GM23248 (cell line): ENCODE data around the gene GCKR. TPM values are rescaled to one million over a fixed set of nuclear protein-coding genes. Genes with fewer than 3 reads are reported as not detected.
A peak's percentile ranks its signal among the peaks of the same experiment; 100 is the strongest.

Source experiments
- DNase-seq: peaks from one replicate; pipeline ENCODE4 v3.0.0-alpha.2; 2015
- H2AFZ ChIP-seq: fragments of 200-600 bp; sonication (generic); 2 replicates; pipeline ENCODE4 v1.6.1; 2016; ENCODE audit warnings: antibody characterized with exemption
- H3F3A ChIP-seq: fragments of 200-600 bp; sonication (generic); 2 replicates; pipeline ENCODE4 v1.6.1; 2016; ENCODE audit warnings: mild to moderate bottlenecking, antibody characterized with exemption, mixed run types; ENCODE audit not compliant: insufficient read depth
- H3K27ac ChIP-seq: fragments of 200-600 bp; sonication (generic); 2 replicates; pipeline ENCODE4 v1.5.1; 2016; ENCODE audit warnings: mild to moderate bottlenecking
- H3K27me3 ChIP-seq: fragments of 200-600 bp; sonication (generic); replicated peaks from 2 replicates; pipeline ENCODE4 v1.6.1; 2016; ENCODE audit warnings: mild to moderate bottlenecking; ENCODE audit not compliant: insufficient read depth
- H3K36me3 ChIP-seq: fragments of 200-600 bp; sonication (generic); 2 replicates; pipeline ENCODE4 v1.6.1; 2016; ENCODE audit warnings: low read depth, mild to moderate bottlenecking
- H3K4me1 ChIP-seq: fragments of 200-600 bp; sonication (generic); 2 replicates; pipeline ENCODE4 v1.6.1; 2016; ENCODE audit warnings: mild to moderate bottlenecking; ENCODE audit not compliant: insufficient read depth
- H3K4me2 ChIP-seq: fragments of 200-600 bp; sonication (generic); one replicate; pipeline ENCODE4 v1.6.1; 2016; ENCODE audit warnings: mild to moderate bottlenecking; ENCODE audit not compliant: unreplicated experiment
- H3K4me3 ChIP-seq: fragments of 200-600 bp; sonication (generic); 2 replicates; pipeline ENCODE4 v1.5.1; 2016; ENCODE audit warnings: mild to moderate bottlenecking
- H3K79me2 ChIP-seq: fragments of 200-600 bp; sonication (generic); 2 replicates; pipeline ENCODE4 v1.6.1; 2016; ENCODE audit warnings: mild to moderate bottlenecking; ENCODE audit not compliant: insufficient read depth
- H3K9ac ChIP-seq: fragments of 200-600 bp; sonication (generic); 2 replicates; pipeline ENCODE4 v1.6.1; 2016; ENCODE audit warnings: mild to moderate bottlenecking
- H3K9me2 ChIP-seq: fragments of 200-600 bp; sonication (generic); 2 replicates; pipeline ENCODE4 v1.6.1; 2016; ENCODE audit warnings: mixed run types, mild to moderate bottlenecking, moderate library complexity; ENCODE audit not compliant: insufficient read depth
- H3K9me3 ChIP-seq: fragments of 200-600 bp; sonication (generic); one replicate; pipeline ENCODE4 v1.6.1; 2017; ENCODE audit warnings: low read depth
- H4K20me1 ChIP-seq: fragments of 200-600 bp; sonication (generic); 2 replicates; pipeline ENCODE4 v1.6.0; 2016; ENCODE audit not compliant: insufficient read depth
- EZH2 ChIP-seq: fragments of 200-600 bp; sonication (generic); IDR thresholded peaks from 2 replicates; pipeline ENCODE4 v1.6.1; 2018; ENCODE audit warnings: antibody characterized with exemption, mild to moderate bottlenecking; ENCODE audit not compliant: insufficient read depth, poor library complexity, severe bottlenecking
- EZH2phosphoT487 ChIP-seq: fragments of 200-600 bp; sonication (generic); IDR thresholded peaks from 2 replicates; pipeline ENCODE4 v1.6.1; 2018; ENCODE audit warnings: antibody characterized with exemption, moderate library complexity, mild to moderate bottlenecking, low read depth; ENCODE audit not compliant: insufficient read depth
- WGBS, 2 experiments: methylation state at CpG; one replicate each; pipeline ENCODE4 v1.1.6; 2015 to 2017; ENCODE audit warnings: low lambda C conversion rate in 2 of 2, low coverage in 1 of 2; ENCODE audit errors: missing lambda C conversion rate in 2 of 2; 5-methylcytosine and 5-hydroxymethylcytosine counted together
- in situ Hi-C: fragments of 300-500 bp; cut with MboI; formaldehyde crosslinking; loops from 2 replicates; pipeline ENCODE4 v1.15.0; 2020
- polyA plus RNA-seq: library from polyadenylated mRNA; unstranded; fragments of >200 nt; fragmentation: Nextera tagmentation; extraction: Ambion mirVana; gene quantifications from 2 replicates; pipeline ENCODE4 v1.2.1, GENCODE V29; 2016
- small RNA-seq: library from RNA; depleted of rRNA; stranded (forward); fragments of <200 nt; gene quantifications from one replicate; pipeline ENCODE3, GENCODE V24; 2014; ENCODE audit warnings: low read depth, low replicate concordance
- total RNA-seq: library from RNA; depleted of rRNA; stranded (reverse); fragments of >200 nt; shearing (Covaris generic); gene quantifications from 2 replicates; pipeline ENCODE4 v1.2.3, GENCODE V29; 2014; rRNA removed

GCKR gene
- total and polyA plus RNA-seq, 2 experiments from 2014 or later, result 0.11 to 0.59 TPM

GRCh38 chr2:27569398-27569797 lies 72.8 kb downstream of the GCKR start:
- H3K4me3 ChIP-seq, result no peak overlapping the region
- H4K20me1 ChIP-seq, result no peaks in the 10 kb centered on the region
- H3K36me3 ChIP-seq, result no peaks in the 10 kb centered on the region
- H2AFZ ChIP-seq, result no peak overlapping the region
- H3K79me2 ChIP-seq, result no peaks in the 10 kb centered on the region
- H3K27me3 ChIP-seq, result 0 out of 2 replicates have a peak, but pooled peaks cover 6% of the 10 kb centered on the region
- H3K9ac ChIP-seq, result no peak overlapping the region
- no peaks in the 10 kb centered on the region for H3K9me2 ChIP-seq
- H3K27ac ChIP-seq, result no peak overlapping the region
- H3K4me2 ChIP-seq, result no peak overlapping the region
- DNase-seq, result peak; percentile 53
- WGBS, 2 experiments, result 29 to 30% methylated on average over 2 of the region's 2 CpGs
- H3K4me1 ChIP-seq, result peaks cover 16% of the 10 kb centered on the region
- H3K9me3 ChIP-seq, result no peaks in the 10 kb centered on the region
- TF ChIP-seq EZH2 (no peak), EZH2phosphoT487 (no peak)
- in situ Hi-C loops, result no loop called here
- peaks cover 20% of the 10 kb centered on the region for H3F3A ChIP-seq

- TF ChIP-seq EZH2phosphoT487, result no peak
- TF ChIP-seq EZH2, result no peak
- H3K36me3 ChIP-seq, result no peaks in the 10 kb centered on the region
- no peaks in the 10 kb centered on the region for H3K9me3 ChIP-seq
- peaks cover 15% of the 10 kb centered on the region for H3F3A ChIP-seq
- no peak overlapping the region for H3K27ac ChIP-seq
- 0 out of 2 replicates have a peak, but pooled peaks cover 6% of the 10 kb centered on the region for H3K27me3 ChIP-seq
- no peaks in the 10 kb centered on the region for H3K9me2 ChIP-seq
- no peak overlapping the region for H3K4me2 ChIP-seq
- in situ Hi-C loops, result no loop called here
- no peak for DNase-seq
- no peak overlapping the region for H3K9ac ChIP-seq
- peaks cover 11% of the 10 kb centered on the region for H3K4me1 ChIP-seq
- no peak overlapping the region for H3K4me3 ChIP-seq
- no peak overlapping the region for H2AFZ ChIP-seq
- H3K79me2 ChIP-seq, result no peaks in the 10 kb centered on the region
- H4K20me1 ChIP-seq, result no peaks in the 10 kb centered on the region
- 45 to 48% methylated on average over 3 of the region's 3 CpGs for WGBS, 2 experiments
These were observed 74.6 kb downstream of the GCKR start for GRCh38 chr2:27571197-27571596.

DNA sequence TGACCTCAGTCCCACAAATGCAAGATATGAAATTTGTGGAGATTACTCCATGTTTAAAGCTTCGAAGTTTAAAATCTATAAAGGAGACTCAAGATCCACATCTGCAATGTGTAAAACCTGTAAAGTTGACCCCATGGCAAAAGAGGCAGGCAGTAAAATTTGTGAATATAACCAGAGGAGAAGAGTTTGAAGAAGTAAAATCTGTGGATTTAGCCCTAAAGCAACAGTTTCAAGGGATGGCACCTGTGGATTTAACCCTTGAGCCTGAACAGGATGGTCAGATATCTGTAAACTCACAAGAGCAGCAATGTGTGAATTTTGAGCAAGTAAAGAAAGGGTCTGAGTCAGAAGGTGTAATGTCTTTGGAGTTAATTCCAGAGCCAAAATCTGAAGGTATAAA lies 75.0 kb downstream of the GCKR start:
- 88 to 92% methylated on average over 1 of the region's 1 CpG for WGBS, 2 experiments
- no peaks in the 10 kb centered on the region for H3K9me2 ChIP-seq
- no peak overlapping the region for H2AFZ ChIP-seq
- DNase-seq, result no peak
- no peak overlapping the region for H3K27ac ChIP-seq
- no peak overlapping the region for H3K4me3 ChIP-seq
- peaks cover 8% of the 10 kb centered on the region for H3K4me1 ChIP-seq
- no peaks in the 10 kb centered on the region for H3K36me3 ChIP-seq
- H3K27me3 ChIP-seq, result 0 out of 2 replicates have a peak, but pooled peaks cover 6% of the 10 kb centered on the region
- in situ Hi-C loops, result no loop called here
- H3K4me2 ChIP-seq, result no peak overlapping the region
- no peak overlapping the region for H3K9ac ChIP-seq
- peaks cover 10% of the 10 kb centered on the region for H3F3A ChIP-seq
- TF ChIP-seq EZH2phosphoT487 (no peak), EZH2 (no peak)
- H4K20me1 ChIP-seq, result no peaks in the 10 kb centered on the region
- no peaks in the 10 kb centered on the region for H3K9me3 ChIP-seq
- H3K79me2 ChIP-seq, result no peaks in the 10 kb centered on the region

DNA sequence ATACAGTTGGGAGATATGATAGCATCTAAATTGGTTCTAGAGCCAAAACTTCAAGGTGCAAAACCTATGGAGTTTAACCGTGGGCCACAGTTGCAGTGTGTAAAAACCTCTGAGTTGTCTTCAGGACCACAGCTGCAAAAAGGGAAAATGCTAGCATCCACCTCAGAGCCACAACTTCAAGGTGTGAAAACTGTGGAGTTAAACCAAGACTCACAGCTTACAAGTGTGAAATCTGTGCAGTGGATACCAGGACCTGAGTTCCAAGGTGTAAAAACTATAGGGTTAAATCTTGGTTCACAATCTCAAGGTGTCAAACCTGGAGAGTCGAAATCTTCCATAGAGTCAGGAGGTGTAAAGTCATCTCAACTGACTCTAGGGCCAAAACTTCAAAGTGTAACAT lies 75.8 kb downstream of the GCKR start:
- Histone ChIP-seq H3K79me2 (no peaks in the 10 kb centered on the region), H3K9ac (no peak overlapping the region), H3K9me3 (no peaks in the 10 kb centered on the region), H3K27me3 (0 out of 2 replicates have a peak, but pooled peaks cover 6% of the 10 kb centered on the region), H3K4me1 (peaks cover under 1% of the 10 kb centered on the region), H2AFZ (no peak overlapping the region), H3K4me3 (no peak overlapping the region), H3F3A (peaks cover 2% of the 10 kb centered on the region; the same call in 1 of the 2 replicates), H4K20me1 (no peaks in the 10 kb centered on the region), H3K27ac (no peak overlapping the region), H3K4me2 (no peak overlapping the region), H3K9me2 (no peaks in the 10 kb centered on the region), H3K36me3 (no peaks in the 10 kb centered on the region)
- no peak for DNase-seq
- 48 to 61% methylated on average over 2 of the region's 2 CpGs for WGBS, 2 experiments
- in situ Hi-C loops, result no loop called here
- TF ChIP-seq EZH2phosphoT487, result no peak
- TF ChIP-seq EZH2, result no peak

DNA sequence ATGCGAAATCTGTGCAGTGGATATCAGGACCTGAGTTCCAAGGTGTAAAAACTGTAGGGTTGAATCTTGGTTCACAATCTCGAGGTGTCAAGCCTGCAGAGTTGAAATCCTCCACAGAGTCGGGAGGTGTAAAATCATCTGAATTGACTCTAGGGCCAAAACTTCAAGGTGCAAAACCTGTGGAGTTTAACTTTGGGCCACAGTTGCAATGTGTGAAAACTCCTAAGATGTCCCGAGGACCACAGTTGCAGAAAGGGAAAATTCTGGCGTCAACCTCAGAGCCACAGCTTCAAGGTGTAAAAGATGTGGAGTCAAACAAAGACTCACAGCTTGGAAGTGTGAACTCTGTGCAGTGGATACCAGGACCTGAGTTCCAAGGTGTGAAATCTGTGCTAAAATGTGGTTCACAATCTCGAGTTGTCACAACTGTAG lies 76.4 kb downstream of the GCKR start:
- Histone ChIP-seq H3K27ac (no peak overlapping the region), H4K20me1 (no peaks in the 10 kb centered on the region), H3K9me3 (no peaks in the 10 kb centered on the region), H3K4me1 (no peaks in the 10 kb centered on the region), H3K79me2 (no peaks in the 10 kb centered on the region), H3K9ac (no peak overlapping the region), H3K27me3 (0 out of 2 replicates have a peak, but pooled peaks cover 6% of the 10 kb centered on the region), H2AFZ (no peak overlapping the region), H3K4me2 (no peak overlapping the region), H3K4me3 (no peak overlapping the region), H3K36me3 (no peaks in the 10 kb centered on the region), H3F3A (no peaks in the 10 kb centered on the region), H3K9me2 (no peaks in the 10 kb centered on the region)
- in situ Hi-C loops, result no loop called here
- 48 to 52% methylated on average over 6 of the region's 6 CpGs for WGBS, 2 experiments
- TF ChIP-seq EZH2phosphoT487, result no peak
- TF ChIP-seq EZH2, result no peak
- no peak for DNase-seq

Small RNAs within 50 kb of the gene (small RNA-seq; reads per million reads assigned to genes)
- gene RNU6-986P, result not detected

Other genes starting within 250 kb of the GCKR start
- not detected in 2 replicates for gene SLC30A3, start 233.8 kb upstream of the GCKR start, total RNA-seq
- not detected in 2 replicates for gene SLC30A3, start 233.8 kb upstream of the GCKR start, polyA plus RNA-seq
- gene DNAJC5G, start 221.4 kb upstream of the GCKR start, total RNA-seq, result not detected in 2 replicates
- gene DNAJC5G, start 221.4 kb upstream of the GCKR start, polyA plus RNA-seq, result not detected in 2 replicates
- not detected in 2 replicates for gene TRIM54, start 214.4 kb upstream of the GCKR start, total RNA-seq
- gene TRIM54, start 214.4 kb upstream of the GCKR start, polyA plus RNA-seq, result not detected in 2 replicates
- gene UCN, start 188.4 kb upstream of the GCKR start, total RNA-seq, result not detected in 2 replicates
- gene UCN, start 188.4 kb upstream of the GCKR start, polyA plus RNA-seq, result 1.3 and 1.6 TPM in 2 replicates
- gene MPV17, start 173.7 kb upstream of the GCKR start, total RNA-seq, result 91.0 and 94.0 TPM in 2 replicates
- 128 and 138 TPM in 2 replicates for gene MPV17, start 173.7 kb upstream of the GCKR start, polyA plus RNA-seq
- gene GTF3C2, start 140.1 kb upstream of the GCKR start, total RNA-seq, result 22.6 and 43.1 TPM in 2 replicates
- 23.8 and 26.4 TPM in 2 replicates for gene GTF3C2, start 140.1 kb upstream of the GCKR start, polyA plus RNA-seq
- gene EIF2B4, start 126.5 kb upstream of the GCKR start, total RNA-seq, result 26.6 and 29.2 TPM in 2 replicates
- 50.1 and 55.2 TPM in 2 replicates for gene EIF2B4, start 126.5 kb upstream of the GCKR start, polyA plus RNA-seq
- gene SNX17, start 126.2 kb upstream of the GCKR start, total RNA-seq, result 163 and 193 TPM in 2 replicates
- gene SNX17, start 126.2 kb upstream of the GCKR start, polyA plus RNA-seq, result 173 and 183 TPM in 2 replicates
- 6.7 and 9.5 TPM in 2 replicates for gene ZNF513, start 116.1 kb upstream of the GCKR start, total RNA-seq
- gene ZNF513, start 116.1 kb upstream of the GCKR start, polyA plus RNA-seq, result 6.0 and 6.6 TPM in 2 replicates
- 75.1 and 81.5 TPM in 2 replicates for gene PPM1G, start 87.2 kb upstream of the GCKR start, total RNA-seq
- 72.4 and 72.7 TPM in 2 replicates for gene PPM1G, start 87.2 kb upstream of the GCKR start, polyA plus RNA-seq
- gene NRBP1, start 68.2 kb upstream of the GCKR start, total RNA-seq, result 145 and 165 TPM in 2 replicates
- gene NRBP1, start 68.2 kb upstream of the GCKR start, polyA plus RNA-seq, result 201 and 219 TPM in 2 replicates
- gene KRTCAP3, start 54.5 kb upstream of the GCKR start, total RNA-seq, result not detected in 2 replicates
- 0.56 and 0.67 TPM in 2 replicates for gene KRTCAP3, start 54.5 kb upstream of the GCKR start, polyA plus RNA-seq
- gene IFT172, start 7.1 kb upstream of the GCKR start, total RNA-seq, result 9.9 and 19.9 TPM in 2 replicates
- gene IFT172, start 7.1 kb upstream of the GCKR start, polyA plus RNA-seq, result 8.1 and 8.6 TPM in 2 replicates
- 24.2 and 31.2 TPM in 2 replicates for gene FNDC4, start 1.6 kb upstream of the GCKR start, total RNA-seq
- gene FNDC4, start 1.6 kb upstream of the GCKR start, polyA plus RNA-seq, result 18.2 and 20.2 TPM in 2 replicates
- gene ZNF512, start 86.2 kb downstream of the GCKR start, total RNA-seq, result 13.3 and 16.1 TPM in 2 replicates
- 13.7 and 16.7 TPM in 2 replicates for gene ZNF512, start 86.2 kb downstream of the GCKR start, polyA plus RNA-seq
- 1.6 and 3.4 TPM in 2 replicates for gene CCDC121, start 132.2 kb downstream of the GCKR start, total RNA-seq
- gene CCDC121, start 132.2 kb downstream of the GCKR start, polyA plus RNA-seq, result 0.50 and 0.87 TPM in 2 replicates
- 24.7 and 25.1 TPM in 2 replicates for gene GPN1, start 132.2 kb downstream of the GCKR start, total RNA-seq
- 41.4 and 42.4 TPM in 2 replicates for gene GPN1, start 132.2 kb downstream of the GCKR start, polyA plus RNA-seq
- 24.6 and 25.3 TPM in 2 replicates for gene SUPT7L, start 166.8 kb downstream of the GCKR start, total RNA-seq
- 22.0 and 23.3 TPM in 2 replicates for gene SUPT7L, start 166.8 kb downstream of the GCKR start, polyA plus RNA-seq
- 21.0 and 23.9 TPM in 2 replicates for gene SLC4A1AP, start 167.1 kb downstream of the GCKR start, total RNA-seq
- gene SLC4A1AP, start 167.1 kb downstream of the GCKR start, polyA plus RNA-seq, result 22.4 and 24.4 TPM in 2 replicates